HepG2 (cell line): Measurements from ENCODE around the gene PKNOX2. TPM values are rescaled to one million over a fixed set of nuclear protein-coding genes. Genes with fewer than 3 reads are reported as not detected.

Experiments used
- ATAC-seq: fragments of 200-7000 bp; cut with Tn5 transposase; 3 replicates; pipeline ENCODE4 v1.9.1; 2020; ENCODE audit warnings: mild to moderate bottlenecking, moderate library complexity
- BruUV-seq: library from RNA; stranded (reverse); fragments of 400-500 nt; replicated peaks from 2 replicates; lab custom pipeline; 2021; lab: Mats Ljungman, UMichigan
- CTCF ChIA-PET: fragments of 300-600 bp; formaldehyde crosslinking; extraction: SDS; loops from one replicate; lab custom pipeline; 2021; ENCODE audit warnings: low total read pairs, inconsistent platforms, low intra/inter-chr PET ratio; lab: Yijun Ruan, JAX
- POLR2A ChIA-PET: fragments of 350-600 bp; sonication (Branson Sonifier 250); formaldehyde crosslinking; loops from one replicate; lab custom pipeline; 2020; ENCODE audit warnings: antibody characterized with exemption, inconsistent platforms; lab: Yijun Ruan, JAX
- DNase-seq: peaks from one replicate; pipeline ENCODE4 v3.0.0-alpha.2; 2015; ENCODE audit warnings: low spot score
- FAIRE-seq: peaks from 3 replicates; lab custom pipeline; 2011; peaks lifted over from hg19 to GRCh38; lab: Jason Lieb, UNC
- H2AFZ ChIP-seq: one replicate; pipeline ENCODE4 v1.6.1; 2011; ENCODE audit warnings: low read length, inconsistent platforms
- H3K27ac ChIP-seq: fragments of 300-600 bp; 3 replicates; pipeline ENCODE4 v1.8.0; 2011; ENCODE audit warnings: mixed run types, mild to moderate bottlenecking, mixed read lengths, low read length, inconsistent platforms; ENCODE audit not compliant: insufficient read depth; ENCODE audit errors: extremely low read length
- H3K27me3 ChIP-seq, 2 experiments: fragments of 200-600 bp in 1 of 2; 2 replicates in 1 of 2; 3 replicates in 1 of 2; pipeline versions ENCODE4 v1.6.0 to v1.8.0; 2011; ENCODE audit warnings: low read length in 2 of 2, mild to moderate bottlenecking in 2 of 2, moderate library complexity in 2 of 2, inconsistent platforms in 1 of 2; ENCODE audit not compliant: insufficient read depth in 2 of 2, control insufficient read depth in 1 of 2
- H3K36me3 ChIP-seq, 2 experiments: fragments of 200-600 bp in 1 of 2; replicated peaks in 1 of 2; 2 replicates in 1 of 2; 3 replicates in 1 of 2; pipeline versions ENCODE4 v1.5.1 to v1.8.0; 2011; ENCODE audit warnings: low read length in 2 of 2, inconsistent platforms in 1 of 2; ENCODE audit not compliant: insufficient read depth in 2 of 2, control insufficient read depth in 1 of 2
- H3K4me1 ChIP-seq: 2 replicates; pipeline ENCODE4 v1.5.1; 2012; ENCODE audit warnings: low read length, inconsistent platforms; ENCODE audit not compliant: insufficient read depth
- H3K4me2 ChIP-seq: 2 replicates; pipeline ENCODE4 v1.6.0; 2011; ENCODE audit warnings: low read depth, low read length, inconsistent platforms
- H3K4me3 ChIP-seq, 3 experiments: fragments of 200-600 bp in 1 of 3; sonication (generic), shearing (Covaris generic) in 1 of 3; replicated peaks in 1 of 3; 2 replicates each; pipeline ENCODE4 v1.5.1; 2011 to 2016; ENCODE audit warnings: low read length in 3 of 3, inconsistent platforms in 2 of 3, low read depth in 2 of 3, mild to moderate bottlenecking in 2 of 3, control low read depth in 1 of 3, mixed read lengths in 1 of 3; ENCODE audit not compliant: insufficient read depth in 1 of 3
- H3K79me2 ChIP-seq: one replicate; pipeline ENCODE4 v1.6.1; 2011; ENCODE audit warnings: low read length, inconsistent platforms; ENCODE audit not compliant: insufficient read depth
- H3K9ac ChIP-seq: 2 replicates; pipeline ENCODE4 v1.6.0; 2011; ENCODE audit warnings: mild to moderate bottlenecking, low read depth, low read length, inconsistent platforms; ENCODE audit not compliant: insufficient read depth
- H3K9me3 ChIP-seq: 2 replicates; pipeline ENCODE4 v1.5.1; 2012; ENCODE audit warnings: mild to moderate bottlenecking, low read length
- H4K20me1 ChIP-seq: 2 replicates; pipeline ENCODE4 v1.6.0; 2011; ENCODE audit warnings: inconsistent platforms, mild to moderate bottlenecking, low read length, moderate library complexity; ENCODE audit not compliant: insufficient read depth
- MAFF ChIP-seq: IDR thresholded peaks from 2 replicates; pipeline ENCODE4 v1.6.1; 2011; ENCODE audit warnings: low read depth, low read length, improper control_type of control experiment
- POLR2G ChIP-seq: fragments of 200-400 bp; formaldehyde crosslinking; IDR thresholded peaks from 2 replicates; pipeline ENCODE4 v1.6.1; 2018; ENCODE audit warnings: mild to moderate bottlenecking, low read depth, low read length, moderate library complexity
- SP1 ChIP-seq, 2 experiments: fragments of 450-650 bp in 1 of 2; sonication (generic) in 1 of 2; formaldehyde crosslinking in 1 of 2; IDR thresholded peaks; 2 replicates each; pipeline versions ENCODE4 v1.4.0 to v1.6.1; 2016 to 2020; ENCODE audit warnings: missing genetic modification reagents in 1 of 2
- SRSF9 ChIP-seq: fragments of 200-400 bp; formaldehyde crosslinking; IDR thresholded peaks from 2 replicates; pipeline ENCODE4 v1.6.1; 2018; ENCODE audit warnings: borderline replicate concordance, mild to moderate bottlenecking, low read depth, low read length; ENCODE audit not compliant: insufficient read depth, poor library complexity, severe bottlenecking
- TCF7L2 ChIP-seq: IDR thresholded peaks from 2 replicates; pipeline ENCODE4 v1.6.1; 2011; ENCODE audit warnings: mild to moderate bottlenecking, low read depth, low read length, moderate library complexity
- ZKSCAN1 ChIP-seq: fragments of 150-350 bp; IDR thresholded peaks from 2 replicates; pipeline ENCODE4 v1.6.1; 2014; ENCODE audit warnings: low read length
- ZNF350 ChIP-seq: sonication (generic); formaldehyde crosslinking; IDR thresholded peaks from 2 replicates; pipeline ENCODE4 v1.4.0; 2020; ENCODE audit warnings: mild to moderate bottlenecking, low read depth, missing genetic modification reagents, borderline replicate concordance
- ZNF451 ChIP-seq: sonication (generic); formaldehyde crosslinking; IDR thresholded peaks from 2 replicates; pipeline ENCODE4 v1.5.0; 2020; ENCODE audit warnings: mild to moderate bottlenecking, missing genetic modification reagents
- ZNF720 ChIP-seq: sonication (generic); formaldehyde crosslinking; IDR thresholded peaks from 2 replicates; pipeline ENCODE4 v1.4.0; 2020; ENCODE audit warnings: missing genetic modification reagents
- WGBS: methylation state at CpG from one replicate; pipeline ENCODE4 v1.1.6; 2017; ENCODE audit warnings: low lambda C conversion rate; 5-methylcytosine and 5-hydroxymethylcytosine counted together
- in situ Hi-C: cut with HindIII; loops from 2 replicates; pipeline ENCODE4 v1.10.0; 2017; ENCODE audit warnings: low pct_unique_long_range_greater_than_20kb; ENCODE audit not compliant: extremely low pct_ligation_motif_present
- intact Hi-C: fragments of 100-400 bp; cut with micrococcal nuclease; formaldehyde crosslinking; loops from one replicate; pipeline ENCODE4 v1.10.0; 2022; ENCODE audit not compliant: unreplicated experiment
- polyA plus RNA-seq, 8 experiments: library from polyadenylated mRNA; depleted of rRNA in 3 of 8; stranded (reverse) in 7 of 8; unstranded in 1 of 8; fragments of >200 nt; fragmentation: Illumina TruSeq in 4 of 8; extraction: Trizol in 4 of 8; gene quantifications; 2 replicates each; pipeline versions ENCODE4 v1.2.1 to v1.2.3, GENCODE V29; 2011 to 2016; ENCODE audit warnings: low read depth in 4 of 8, missing spikeins in 1 of 8, mixed read lengths in 1 of 8; ENCODE audit not compliant: insufficient read depth in 1 of 8
- total RNA-seq, 5 experiments: library from RNA; depleted of rRNA; stranded (reverse); fragments of >200 nt; fragmentation: Illumina TruSeq; extraction: Trizol; gene quantifications; 2 replicates each; pipeline ENCODE4 v1.2.3, GENCODE V29; 2016; ENCODE audit warnings: low read depth in 1 of 5

PKNOX2 gene
- total and polyA plus RNA-seq, 2 of the 13 experiments (the other 11 are each of a cell fraction or from before 2014, with no cell fraction given): not detected

DNA sequence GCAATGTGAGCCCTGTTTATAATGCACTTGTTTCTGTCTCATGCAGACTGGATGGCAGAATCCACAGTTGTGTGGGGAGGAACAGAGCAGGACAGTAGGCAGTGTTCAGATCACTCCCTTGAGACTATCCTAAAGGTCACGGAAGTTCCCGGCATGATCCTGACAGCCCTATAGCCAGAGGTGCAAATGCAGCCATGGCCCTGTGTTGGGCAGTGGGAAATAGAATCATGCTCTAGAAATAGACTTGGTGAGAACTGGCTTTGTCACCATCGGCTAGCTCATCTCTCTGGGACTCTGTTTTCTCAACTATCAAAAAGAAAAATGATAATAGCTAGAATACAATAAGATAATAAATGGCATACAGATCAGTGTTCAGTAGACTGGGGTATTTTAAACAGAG is 208.4 kb downstream of the PKNOX2 start:
- no peaks in the 10 kb centered on the region for H3K9me3 ChIP-seq
- H3K36me3 ChIP-seq: no peaks in the 10 kb centered on the region
- no peak overlapping the region for H2AFZ ChIP-seq
- CTCF ChIA-PET: no interaction called here
- POLR2A ChIA-PET: no interaction called here
- no peak overlapping the region for H3K27ac ChIP-seq
- peaks cover 7 to 80% of the 10 kb centered on the region in 2 experiments; a peak in 3 of 5 replicates for H3K27me3 ChIP-seq
- intact Hi-C loops (no loop called here), in situ Hi-C loops (no loop called here)
- no peaks in the 10 kb centered on the region for H4K20me1 ChIP-seq
- WGBS: 28% methylated on average over 3 of the region's 3 CpGs
- FAIRE-seq: no peak
- no peaks in the 10 kb centered on the region for H3K4me1 ChIP-seq
- TF ChIP-seq ZKSCAN1: no peak
- DNase-seq: no peak
- H3K4me3 ChIP-seq: no peak overlapping the region
- no peak for ATAC-seq
- H3K4me2 ChIP-seq: no peak overlapping the region
- BruUV-seq: no TSS peak
- no peak overlapping the region for H3K9ac ChIP-seq
- H3K79me2 ChIP-seq: no peaks in the 10 kb centered on the region

DNA sequence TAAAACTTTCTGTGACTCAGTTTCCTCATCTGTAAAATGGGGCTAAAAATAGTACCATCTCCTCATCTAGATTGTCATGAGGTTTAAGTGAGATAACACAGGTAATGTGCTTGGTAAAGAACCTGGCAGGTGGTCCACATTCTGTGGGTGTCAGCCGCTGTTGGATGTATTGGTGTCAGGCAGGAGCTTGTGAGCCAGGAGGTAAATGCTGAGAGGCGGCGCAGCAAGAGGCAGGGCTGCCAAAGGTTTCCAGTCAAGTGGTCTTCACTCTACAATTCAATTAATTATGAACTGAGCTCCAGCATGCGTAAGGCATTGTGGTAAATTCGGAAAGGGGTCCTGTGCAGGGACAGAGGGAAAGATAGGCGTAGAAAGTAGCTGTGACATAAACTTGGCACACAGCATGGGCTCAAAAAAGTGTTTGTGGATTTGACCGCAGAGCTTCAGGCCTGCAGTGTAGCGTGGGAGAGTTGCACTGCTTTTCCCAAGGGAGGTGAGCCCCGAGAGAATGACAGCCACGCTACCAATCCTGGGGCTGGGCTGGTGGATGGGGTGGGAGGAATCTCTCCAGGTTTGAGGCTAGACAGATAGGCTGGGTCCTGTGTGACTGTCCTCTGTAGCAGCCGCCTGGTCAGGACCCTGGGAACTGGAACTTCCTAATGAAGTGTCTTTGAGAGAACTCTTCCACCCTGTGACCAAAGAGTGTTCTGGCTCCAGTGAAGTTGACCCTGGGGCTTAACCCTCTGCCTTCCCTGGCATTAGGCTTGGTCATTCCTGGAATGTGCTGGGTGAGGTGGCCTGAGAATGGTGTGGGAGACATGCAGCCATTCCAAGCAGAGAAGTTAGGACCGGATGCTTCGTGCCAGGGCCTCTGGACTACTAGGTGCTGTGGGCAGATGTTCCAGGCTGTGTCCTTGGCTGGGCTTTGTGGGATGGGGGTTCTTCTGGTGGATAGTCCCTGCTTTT is 209.2 kb downstream of the PKNOX2 start:
- FAIRE-seq (no peak), ATAC-seq (no peak), DNase-seq (no peak)
- Histone ChIP-seq H3K4me3 (no peak overlapping the region), H4K20me1 (no peaks in the 10 kb centered on the region), H3K36me3 (no peaks in the 10 kb centered on the region), H3K9me3 (no peaks in the 10 kb centered on the region), H3K27me3 (peaks cover 7 to 85% of the 10 kb centered on the region in 2 experiments; a peak in 3 of 5 replicates), H3K4me1 (no peaks in the 10 kb centered on the region), H2AFZ (no peak overlapping the region), H3K27ac (no peak overlapping the region), H3K79me2 (no peaks in the 10 kb centered on the region), H3K4me2 (no peak overlapping the region), H3K9ac (no peak overlapping the region)
- TF ChIP-seq ZNF451 (CRISPR knock-in tag) (no peak), MAFF (no peak), SRSF9 (no peak), ZNF350 (CRISPR knock-in tag) (no peak), TCF7L2 (no peak), POLR2G (no peak), ZNF720 (CRISPR knock-in tag) (no peak), SP1 (IDR thresholded peaks at IDR 0.05) (no peak), SP1 (CRISPR knock-in tag; IDR thresholded peaks at IDR 0.05) (no peak)
- intact Hi-C loops: no loop called here
- CTCF ChIA-PET: no interaction called here
- POLR2A ChIA-PET: no interaction called here
- in situ Hi-C loops: no loop called here
- no TSS peak for BruUV-seq
- 36% methylated on average over 10 of the region's 13 CpGs for WGBS
